SU-DHL-6 (cell line): ENCODE data around the gene KRTAP3-2.

ENCODE experiments used
- H2AFZ ChIP-seq: fragments of 200-600 bp; sonication (generic); 2 replicates; pipeline ENCODE4 v1.6.1; 2014; ENCODE audit warnings: low read depth, mild to moderate bottlenecking, moderate library complexity, mixed read lengths, antibody characterized with exemption, low read length; ENCODE audit not compliant: severe bottlenecking
- H3F3A ChIP-seq: fragments of 200-600 bp; shearing (Covaris generic); 2 replicates; pipeline ENCODE4 v1.6.0; 2016; ENCODE audit warnings: antibody characterized with exemption, mild to moderate bottlenecking; ENCODE audit not compliant: insufficient read depth
- H3K27ac ChIP-seq: fragments of 200-600 bp; sonication (generic); 2 replicates; pipeline ENCODE4 v1.5.1; 2016; ENCODE audit warnings: low read depth, mild to moderate bottlenecking, low read length, moderate library complexity, mixed read lengths
- H3K27me3 ChIP-seq: fragments of 200-600 bp; sonication (generic), shearing (Covaris generic); 2 replicates; pipeline ENCODE4 v1.6.0; 2014; ENCODE audit warnings: mild to moderate bottlenecking, low read length
- H3K36me3 ChIP-seq: fragments of 200-600 bp; sonication (generic); 2 replicates; pipeline ENCODE4 v1.6.1; 2014; ENCODE audit warnings: mild to moderate bottlenecking, low read length, mixed read lengths
- H3K4me2 ChIP-seq: fragments of 300-600, 200-600 bp; shearing (Covaris generic), sonication (generic); 2 replicates; pipeline ENCODE4 v1.6.0; 2014; ENCODE audit warnings: low read length, low read depth, mild to moderate bottlenecking; ENCODE audit not compliant: poor library complexity, severe bottlenecking
- H3K4me3 ChIP-seq: fragments of 200-600 bp; sonication (generic); 2 replicates; pipeline ENCODE4 v1.5.1; 2014; ENCODE audit warnings: antibody characterized with exemption, low read length, mild to moderate bottlenecking, mixed read lengths; ENCODE audit not compliant: insufficient read depth, poor library complexity, severe bottlenecking
- H3K79me2 ChIP-seq: fragments of 200-600 bp; sonication (generic); 2 replicates; pipeline ENCODE4 v1.6.1; 2014; ENCODE audit warnings: mild to moderate bottlenecking, low read length, moderate library complexity; ENCODE audit not compliant: insufficient read depth
- H3K9ac ChIP-seq: fragments of 200-600 bp; sonication (generic); 2 replicates; pipeline ENCODE4 v1.7.0; 2014; ENCODE audit warnings: mild to moderate bottlenecking, low read length
- H3K9me2 ChIP-seq: fragments of 200-600 bp; sonication (generic); replicated peaks from 2 replicates; pipeline ENCODE4 v1.6.1; 2014; ENCODE audit warnings: low read length; ENCODE audit not compliant: insufficient read depth
- H3K9me3 ChIP-seq: fragments of 200-600 bp; sonication (generic); 2 replicates; pipeline ENCODE4 v1.6.1; 2014; ENCODE audit warnings: low read length, mixed read lengths; ENCODE audit not compliant: insufficient read depth
- H4K20me1 ChIP-seq: fragments of 200-600 bp; sonication (generic); 2 replicates; pipeline ENCODE4 v1.6.1; 2014; ENCODE audit warnings: low read depth, mild to moderate bottlenecking, antibody characterized with exemption, low read length, moderate library complexity, mixed read lengths
- CTCF ChIP-seq: fragments of 200-600 bp; sonication (generic); IDR thresholded peaks from one replicate; pipeline ENCODE4 v1.5.1; 2017; ENCODE audit warnings: antibody characterized with exemption, mild to moderate bottlenecking, low read length, moderate library complexity; ENCODE audit not compliant: insufficient read depth, poor library complexity, severe bottlenecking
- EZH2phosphoT487 ChIP-seq: fragments of 200-600 bp; sonication (generic), shearing (Covaris generic); conservative IDR thresholded peaks from 2 replicates; pipeline ENCODE4 v1.6.1; 2018; ENCODE audit warnings: mild to moderate bottlenecking, antibody characterized with exemption, low read length, moderate library complexity, mixed read lengths

The KRTAP3-2 gene

GRCh38 chr17:41009936-41010335 lies 10.2 kb upstream of the KRTAP3-2 start:
- Histone ChIP-seq H3K9me3 (no peaks in the 10 kb centered on the region), H3K79me2 (no peaks in the 10 kb centered on the region), H4K20me1 (no peaks in the 10 kb centered on the region), H3K27me3 (no peaks in the 10 kb centered on the region), H3K4me2 (no peak overlapping the region), H3K36me3 (no peaks in the 10 kb centered on the region), H3K4me3 (no peak overlapping the region), H3K27ac (no peak overlapping the region), H3F3A (no peaks in the 10 kb centered on the region), H2AFZ (no peak overlapping the region), H3K9me2 (no peaks in the 10 kb centered on the region), H3K9ac (no peak overlapping the region)
- no peak for TF ChIP-seq CTCF
- no peak for TF ChIP-seq EZH2phosphoT487

- H3K27ac ChIP-seq, result no peak overlapping the region
- H3K36me3 ChIP-seq, result no peaks in the 10 kb centered on the region
- no peak for TF ChIP-seq EZH2phosphoT487
- H4K20me1 ChIP-seq, result no peaks in the 10 kb centered on the region
- H3K9me3 ChIP-seq, result no peaks in the 10 kb centered on the region
- H3K4me3 ChIP-seq, result no peak overlapping the region
- H2AFZ ChIP-seq, result no peak overlapping the region
- H3K79me2 ChIP-seq, result no peaks in the 10 kb centered on the region
- no peaks in the 10 kb centered on the region for H3K27me3 ChIP-seq
- no peak overlapping the region for H3K4me2 ChIP-seq
- H3K9me2 ChIP-seq, result no peaks in the 10 kb centered on the region
- no peaks in the 10 kb centered on the region for H3F3A ChIP-seq
- H3K9ac ChIP-seq, result no peak overlapping the region
These were observed 9.6 kb upstream of the KRTAP3-2 start for GRCh38 chr17:41009301-41009760.

- Histone ChIP-seq H3K4me2 (no peak within 1 kb of the TSS), H3K4me3 (no peak within 1 kb of the TSS), H3K9me3 (no peaks in the 10 kb centered on the region), H3K79me2 (no peaks in the 10 kb centered on the region), H4K20me1 (no peaks in the 10 kb centered on the region), H3F3A (no peaks in the 10 kb centered on the region), H3K36me3 (no peaks in the 10 kb centered on the region), H2AFZ (no peak within 1 kb of the TSS), H3K27ac (no peak within 1 kb of the TSS), H3K27me3 (no peaks in the 10 kb centered on the region), H3K9me2 (no peaks in the 10 kb centered on the region), H3K9ac (no peak within 1 kb of the TSS)
- no peak for TF ChIP-seq CTCF
- TF ChIP-seq EZH2phosphoT487, result no peak
These were observed 9.1 kb upstream of the KRTAP3-2 start, which contains the start of gene KRTAP3-1 for GRCh38 chr17:41008811-41009210. Gene KRTAP3-1, minus strand, starts transcription at chr17:41009128. Its CDS starts 54 bp downstream, at chr17:41009074.

GRCh38 chr17:41004397-41004796 lies 4.7 kb upstream of the KRTAP3-2 start:
- Histone ChIP-seq H3K4me2 (no peak overlapping the region), H4K20me1 (no peaks in the 10 kb centered on the region), H3K36me3 (no peaks in the 10 kb centered on the region), H3K27me3 (no peaks in the 10 kb centered on the region), H3K4me3 (no peak overlapping the region), H3K9me2 (no peaks in the 10 kb centered on the region), H3K9me3 (no peaks in the 10 kb centered on the region), H3F3A (no peaks in the 10 kb centered on the region), H3K9ac (no peak overlapping the region), H3K79me2 (no peaks in the 10 kb centered on the region), H2AFZ (no peak overlapping the region), H3K27ac (no peak overlapping the region)
- no peak for TF ChIP-seq CTCF
- no peak for TF ChIP-seq EZH2phosphoT487
